ENCODE results near the gene VWA1. TPM values are rescaled to one million over a fixed set of nuclear protein-coding genes. Genes with fewer than 3 reads are reported as not detected.
"Not testable (repeated sequence)": the region's sequence is repeated elsewhere in the genome, so short reads cannot be mapped to it uniquely, and the experiment has no call there.

Gene VWA1
- total RNA-seq, 1 experiment from 2014 or later: 858 TPM

- DNase-seq (ENCODE audit: low read depth, low spot score); H3K4me3 ChIP-seq (ENCODE audit: low read depth in 2 of 2, low read length in 2 of 2); ATAC-seq; H3K4me1 ChIP-seq (ENCODE audit: control insufficient read depth, insufficient read depth, low read length); H3K27me3 ChIP-seq (ENCODE audit: control insufficient read depth, insufficient read depth, low read length); H3K36me3 ChIP-seq (ENCODE audit: control insufficient read depth, insufficient read depth, low read length); H3K9me3 ChIP-seq (ENCODE audit: control insufficient read depth, insufficient read depth, low read depth, low read length); BruUV-seq (replicated peaks); H3K27ac ChIP-seq (ENCODE audit: low read length); POLR2A ChIA-PET; in situ Hi-C loops (cut with HindIII; ENCODE audit: low pct_unique_long_range_greater_than_20kb, low sequenced_read_pairs); CTCF ChIA-PET; intact Hi-C loops (cut with micrococcal nuclease; ENCODE audit: unreplicated experiment): not testable (repeated sequence)
Measured at GRCh38 chr1:1480488-1480867, 45.0 kb downstream of the VWA1 start.

GRCh38 chr1:1481811-1482210, 46.3 kb downstream of the VWA1 start:
- intact Hi-C loops (cut with micrococcal nuclease; ENCODE audit: unreplicated experiment): not testable (repeated sequence)

GRCh38 chr1:1482856-1483255, 47.4 kb downstream of the VWA1 start:
- BruUV-seq (replicated peaks): no TSS peak
- Histone ChIP-seq H3K27ac (ENCODE audit: low read length) (no peak overlapping the region), H3K9me3 (ENCODE audit: control insufficient read depth, insufficient read depth, low read depth, low read length) (no peaks in the 10 kb centered on the region), H3K4me1 (ENCODE audit: control insufficient read depth, insufficient read depth, low read length) (no peaks in the 10 kb centered on the region), H3K36me3 (ENCODE audit: control insufficient read depth, insufficient read depth, low read length) (no peaks in the 10 kb centered on the region), H3K4me3 (ENCODE audit: low read depth in 2 of 2, low read length in 2 of 2) (no peak overlapping the region), H3K27me3 (ENCODE audit: control insufficient read depth, insufficient read depth, low read length) (no peaks in the 10 kb centered on the region)
- intact Hi-C loops (cut with micrococcal nuclease; ENCODE audit: unreplicated experiment): no loop called here
- ChIA-PET POLR2A (no interaction called here), CTCF (no interaction called here)
- in situ Hi-C loops (cut with HindIII; ENCODE audit: low pct_unique_long_range_greater_than_20kb, low sequenced_read_pairs): no loop called here
- ATAC-seq: no peak
- DNase-seq (ENCODE audit: low read depth, low spot score): no peak
- TF ChIP-seq POLR2AphosphoS5 (IDR thresholded peaks at IDR 0.05; ENCODE audit: low read depth, low read length) (no peak), CTCF (IDR thresholded peaks at IDR 0.05) (no peak), TCF7L2 (IDR thresholded peaks at IDR 0.05; ENCODE audit: low read depth, low read length) (no peak), SIN3A (IDR thresholded peaks at IDR 0.05; ENCODE audit: borderline replicate concordance, insufficient read depth, low read depth, low read length) (no peak)
- TF ChIP-seq, protein P1, sequence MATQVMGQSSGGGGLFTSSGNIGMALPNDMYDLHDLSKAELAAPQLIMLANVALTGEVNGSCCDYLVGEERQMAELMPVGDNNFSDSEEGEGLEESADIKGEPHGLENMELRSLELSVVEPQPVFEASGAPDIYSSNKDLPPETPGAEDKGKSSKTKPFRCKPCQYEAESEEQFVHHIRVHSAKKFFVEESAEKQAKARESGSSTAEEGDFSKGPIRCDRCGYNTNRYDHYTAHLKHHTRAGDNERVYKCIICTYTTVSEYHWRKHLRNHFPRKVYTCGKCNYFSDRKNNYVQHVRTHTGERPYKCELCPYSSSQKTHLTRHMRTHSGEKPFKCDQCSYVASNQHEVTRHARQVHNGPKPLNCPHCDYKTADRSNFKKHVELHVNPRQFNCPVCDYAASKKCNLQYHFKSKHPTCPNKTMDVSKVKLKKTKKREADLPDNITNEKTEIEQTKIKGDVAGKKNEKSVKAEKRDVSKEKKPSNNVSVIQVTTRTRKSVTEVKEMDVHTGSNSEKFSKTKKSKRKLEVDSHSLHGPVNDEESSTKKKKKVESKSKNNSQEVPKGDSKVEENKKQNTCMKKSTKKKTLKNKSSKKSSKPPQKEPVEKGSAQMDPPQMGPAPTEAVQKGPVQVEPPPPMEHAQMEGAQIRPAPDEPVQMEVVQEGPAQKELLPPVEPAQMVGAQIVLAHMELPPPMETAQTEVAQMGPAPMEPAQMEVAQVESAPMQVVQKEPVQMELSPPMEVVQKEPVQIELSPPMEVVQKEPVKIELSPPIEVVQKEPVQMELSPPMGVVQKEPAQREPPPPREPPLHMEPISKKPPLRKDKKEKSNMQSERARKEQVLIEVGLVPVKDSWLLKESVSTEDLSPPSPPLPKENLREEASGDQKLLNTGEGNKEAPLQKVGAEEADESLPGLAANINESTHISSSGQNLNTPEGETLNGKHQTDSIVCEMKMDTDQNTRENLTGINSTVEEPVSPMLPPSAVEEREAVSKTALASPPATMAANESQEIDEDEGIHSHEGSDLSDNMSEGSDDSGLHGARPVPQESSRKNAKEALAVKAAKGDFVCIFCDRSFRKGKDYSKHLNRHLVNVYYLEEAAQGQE (IDR thresholded peaks at IDR 0.05; ENCODE audit: insufficient read depth in 1 of 2, low read depth in 2 of 2, low read length in 1 of 2): no peak

More at GRCh38 chr1:1481811-1482210, 46.3 kb downstream of the VWA1 start:
- BruUV-seq (replicated peaks); H3K4me1 ChIP-seq (ENCODE audit: control insufficient read depth, insufficient read depth, low read length); H3K9me3 ChIP-seq (ENCODE audit: control insufficient read depth, insufficient read depth, low read depth, low read length); ATAC-seq; in situ Hi-C loops (cut with HindIII; ENCODE audit: low pct_unique_long_range_greater_than_20kb, low sequenced_read_pairs); H3K27ac ChIP-seq (ENCODE audit: low read length); DNase-seq (ENCODE audit: low read depth, low spot score); H3K27me3 ChIP-seq (ENCODE audit: control insufficient read depth, insufficient read depth, low read length); CTCF ChIA-PET; H3K36me3 ChIP-seq (ENCODE audit: control insufficient read depth, insufficient read depth, low read length); H3K4me3 ChIP-seq (ENCODE audit: low read depth in 2 of 2, low read length in 2 of 2); POLR2A ChIA-PET: not testable (repeated sequence)
